ENCODE results near the gene CNTNAP3B.
"Not testable (repeated sequence)": the region's sequence is repeated elsewhere in the genome, so short reads cannot be mapped to it uniquely, and the experiment has no call there.

CNTNAP3B gene

GRCh38 chr9:41874557-41874956 is 254.7 kb downstream of the CNTNAP3B start:
- H3K36me3 ChIP-seq (ENCODE audit: control insufficient read depth, insufficient read depth, low read length); H3K4me1 ChIP-seq (ENCODE audit: control insufficient read depth, insufficient read depth, low read length); H3K4me3 ChIP-seq (ENCODE audit: low read length); H3K27me3 ChIP-seq (ENCODE audit: control insufficient read depth, insufficient read depth, low read length); H3K27ac ChIP-seq (ENCODE audit: low read length); H3K9me3 ChIP-seq (ENCODE audit: control insufficient read depth, insufficient read depth, low read length); DNase-seq (ENCODE audit: low read depth, low spot score): not testable (repeated sequence)
- WGBS (ENCODE audit: insufficient coverage, insufficient read length): no CpG with 5 or more reads among the region's 5 CpGs

DNA sequence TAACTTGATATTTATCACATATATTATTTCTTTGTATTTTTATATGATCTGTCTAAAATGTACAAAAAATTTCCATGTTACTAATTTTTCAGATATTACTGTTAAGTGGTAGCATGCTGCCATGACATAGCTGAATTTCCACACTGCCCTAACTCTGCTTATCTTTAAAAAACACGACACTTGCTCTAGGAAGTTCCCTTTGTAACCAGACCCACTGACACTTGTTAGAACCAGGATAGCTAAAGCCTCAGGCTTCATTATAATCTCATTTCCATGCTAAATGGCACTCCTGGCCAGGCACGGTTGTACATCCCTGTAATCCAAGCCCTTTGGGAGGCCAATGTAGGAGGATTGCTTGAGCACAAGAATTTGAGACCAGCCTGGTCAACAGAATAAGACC is 273.8 kb downstream of the CNTNAP3B start:
- DNase-seq (ENCODE audit: low read depth, low spot score); H3K36me3 ChIP-seq (ENCODE audit: control insufficient read depth, insufficient read depth, low read length); H3K4me1 ChIP-seq (ENCODE audit: control insufficient read depth, insufficient read depth, low read length); H3K27ac ChIP-seq (ENCODE audit: low read length); H3K4me3 ChIP-seq (ENCODE audit: low read length); H3K27me3 ChIP-seq (ENCODE audit: control insufficient read depth, insufficient read depth, low read length); H3K9me3 ChIP-seq (ENCODE audit: control insufficient read depth, insufficient read depth, low read length): not testable (repeated sequence)
- no CpG with 5 or more reads among the region's 2 CpGs for WGBS (ENCODE audit: insufficient coverage, insufficient read length)

GRCh38 chr9:41851848-41852740 is 277.1 kb downstream of the CNTNAP3B start:
- not testable (repeated sequence) for H3K36me3 ChIP-seq (ENCODE audit: control insufficient read depth, insufficient read depth, low read length); DNase-seq (ENCODE audit: low read depth, low spot score); H3K27ac ChIP-seq (ENCODE audit: low read length); H3K4me1 ChIP-seq (ENCODE audit: control insufficient read depth, insufficient read depth, low read length); H3K4me3 ChIP-seq (ENCODE audit: low read length); H3K9me3 ChIP-seq (ENCODE audit: control insufficient read depth, insufficient read depth, low read length); H3K27me3 ChIP-seq (ENCODE audit: control insufficient read depth, insufficient read depth, low read length)
- no CpG with 5 or more reads among the region's 9 CpGs for WGBS (ENCODE audit: insufficient coverage, insufficient read length)

GRCh38 chr9:41847829-41848228 is 281.4 kb downstream of the CNTNAP3B start:
- DNase-seq (ENCODE audit: low read depth, low spot score); H3K27me3 ChIP-seq (ENCODE audit: control insufficient read depth, insufficient read depth, low read length); H3K9me3 ChIP-seq (ENCODE audit: control insufficient read depth, insufficient read depth, low read length); H3K4me1 ChIP-seq (ENCODE audit: control insufficient read depth, insufficient read depth, low read length); H3K4me3 ChIP-seq (ENCODE audit: low read length); H3K36me3 ChIP-seq (ENCODE audit: control insufficient read depth, insufficient read depth, low read length); H3K27ac ChIP-seq (ENCODE audit: low read length): not testable (repeated sequence)
- no CpG with 5 or more reads among the region's 7 CpGs for WGBS (ENCODE audit: insufficient coverage, insufficient read length)
